MCF 10A (cell line): Measurements from ENCODE around the gene PIAS4. TPM values are rescaled to one million over a fixed set of nuclear protein-coding genes. Genes with fewer than 3 reads are reported as not detected.

Experiments used
- BruUV-seq: library from RNA; stranded (reverse); fragments of 400-500 nt; replicated peaks from 2 replicates; lab custom pipeline; 2021; lab: Mats Ljungman, UMichigan
- CTCF ChIA-PET: fragments of 300-600 bp; sonication (Branson Sonifier 250); formaldehyde crosslinking; extraction: SDS; loops from one replicate; lab custom pipeline; 2021; ENCODE audit warnings: antibody characterized with exemption, inconsistent platforms; lab: Yijun Ruan, JAX
- POLR2A ChIA-PET: fragments of 300-600, 350-650 bp; sonication (Branson Sonifier 250); formaldehyde crosslinking; extraction: SDS; loops from one replicate; lab custom pipeline; 2020; ENCODE audit warnings: antibody characterized with exemption, inconsistent platforms; lab: Yijun Ruan, JAX
- DNase-seq: peaks from one replicate; pipeline ENCODE4 v3.0.0-alpha.2; 2018; ENCODE audit not compliant: unreplicated experiment
- H3K27ac Mint-ChIP-seq: one replicate; pipeline ENCODE4 v1.8.0; 2022; ENCODE audit warnings: mild to moderate bottlenecking, low read depth, mixed read lengths; ENCODE audit not compliant: unreplicated experiment
- H3K27me3 Mint-ChIP-seq: one replicate; pipeline ENCODE4 v1.8.0; 2022; ENCODE audit warnings: mixed read lengths; ENCODE audit not compliant: insufficient read depth, unreplicated experiment
- H3K36me3 Mint-ChIP-seq: one replicate; pipeline ENCODE4 v1.8.0; 2022; ENCODE audit warnings: mild to moderate bottlenecking, moderate library complexity, mixed read lengths; ENCODE audit not compliant: insufficient read depth, unreplicated experiment
- H3K4me1 Mint-ChIP-seq: one replicate; pipeline ENCODE4 v1.8.0; 2022; ENCODE audit warnings: mixed read lengths; ENCODE audit not compliant: insufficient read depth, unreplicated experiment
- H3K4me3 Mint-ChIP-seq: one replicate; pipeline ENCODE4 v1.8.0; 2022; ENCODE audit warnings: mild to moderate bottlenecking, moderate library complexity, mixed read lengths; ENCODE audit not compliant: unreplicated experiment
- H3K9me3 Mint-ChIP-seq: one replicate; pipeline ENCODE4 v1.8.0; 2022; ENCODE audit warnings: mixed read lengths; ENCODE audit not compliant: unreplicated experiment
- CTCF ChIP-seq: fragments of 200-600 bp; IDR thresholded peaks from one replicate; pipeline ENCODE4 v1.8.0; 2022; ENCODE audit warnings: antibody characterized with exemption, mild to moderate bottlenecking; ENCODE audit not compliant: unreplicated experiment
- intact Hi-C: fragments of 100-400 bp; cut with micrococcal nuclease; formaldehyde crosslinking; loops from 2 replicates; pipeline ENCODE4 v1.14.1; 2022
- microRNA-seq: library from miRNA; unstranded; fragments of <30 nt; microRNA quantifications from one replicate; pipeline ENCODE4 v1.2.0, GENCODE V29; 2022
- total RNA-seq: library from RNA; stranded (reverse); gene quantifications from 2 replicates; pipeline ENCODE4 v1.2.3, GENCODE V29; 2022

Gene PIAS4
- total RNA-seq, 1 experiment from 2014 or later, result 15.1 TPM

GRCh38 chr19:4088975-4089374 is 81.4 kb downstream of the PIAS4 start:
- CTCF ChIA-PET, result no interaction called here
- no peak for TF ChIP-seq CTCF
- Mint-ChIP-seq H3K36me3 (peaks cover 48% of the 10 kb centered on the region), H3K27me3 (no peaks in the 10 kb centered on the region), H3K27ac (no peak overlapping the region), H3K4me3 (no peak overlapping the region), H3K9me3 (no peaks in the 10 kb centered on the region), H3K4me1 (no peaks in the 10 kb centered on the region)
- BruUV-seq, result no TSS peak
- DNase-seq, result no peak
- POLR2A ChIA-PET, result interaction anchor here (0.6 kb wide), 2 partner anchors 36 to 54 kb away, joined by 3 to 4 read pairs; no protein-coding TSS in a partner anchor
- intact Hi-C loops, result no loop called here

Small RNA genes within 50 kb of the gene (microRNA-seq; reads per million reads assigned to microRNA genes)
- gene MIR637, result not detected

Other genes starting within 250 kb of the PIAS4 start
- gene APBA3, start 246.0 kb upstream of the PIAS4 start, total RNA-seq, result 22.9 and 27.6 TPM in 2 replicates
- 85.0 and 85.7 TPM in 2 replicates for gene MRPL54, start 245.1 kb upstream of the PIAS4 start, total RNA-seq
- not detected in 2 replicates for gene RAX2, start 235.5 kb upstream of the PIAS4 start, total RNA-seq
- not detected in 2 replicates for gene MATK, start 221.4 kb upstream of the PIAS4 start, total RNA-seq
- gene ZFR2, start 138.7 kb upstream of the PIAS4 start, total RNA-seq, result not detected in 2 replicates
- not detected in 2 replicates for gene ATCAY, start 127.1 kb upstream of the PIAS4 start, total RNA-seq
- gene NMRK2, start 74.7 kb upstream of the PIAS4 start, total RNA-seq, result not detected in 2 replicates
- gene DAPK3, start 36.6 kb upstream of the PIAS4 start, total RNA-seq, result 60.9 and 61.2 TPM in 2 replicates
- gene EEF2, start 22.3 kb upstream of the PIAS4 start, total RNA-seq, result 2,296 and 3,126 TPM in 2 replicates
- gene ZBTB7A, start 59.2 kb downstream of the PIAS4 start, total RNA-seq, result 32.7 and 35.1 TPM in 2 replicates
- gene MAP2K2, start 116.4 kb downstream of the PIAS4 start, total RNA-seq, result 171 and 230 TPM in 2 replicates
- gene CREB3L3, start 145.9 kb downstream of the PIAS4 start, total RNA-seq, result not detected in 2 replicates
- 33.2 and 43.9 TPM in 2 replicates for gene SIRT6, start 174.8 kb downstream of the PIAS4 start, total RNA-seq
- gene ANKRD24, start 175.0 kb downstream of the PIAS4 start, total RNA-seq, result 1.2 and 2.9 TPM in 2 replicates
- gene EBI3, start 221.8 kb downstream of the PIAS4 start, total RNA-seq, result 0.35 and 1.0 TPM in 2 replicates
- 28.1 and 30.1 TPM in 2 replicates for gene YJU2, start 239.3 kb downstream of the PIAS4 start, total RNA-seq